SK-N-SH treated with all-trans-retinoic acid at 6 μM for 48 hours (cell line): ENCODE data around the gene AKT3.

Experiments used
- ARNTL ChIP-seq: fragments of 450-650 bp; formaldehyde crosslinking; IDR thresholded peaks from 2 replicates; pipeline ENCODE4 v1.5.0; 2020; ENCODE audit warnings: low read depth, mild to moderate bottlenecking, moderate library complexity, borderline replicate concordance
- BACH2 ChIP-seq: fragments of 250-450 bp; sonication (Bioruptor Pico); IDR thresholded peaks from 2 replicates; pipeline ENCODE4 v1.9.0; 2021; ENCODE audit warnings: mild to moderate bottlenecking, borderline replicate concordance
- ESRRG ChIP-seq: fragments of 250-450 bp; sonication (Bioruptor Pico); IDR thresholded peaks from 2 replicates; pipeline ENCODE4 v1.6.1; 2021; ENCODE audit warnings: mild to moderate bottlenecking
- PPARA ChIP-seq: fragments of 250-450 bp; sonication (Bioruptor Pico); IDR thresholded peaks from 2 replicates; pipeline ENCODE4 v1.5.0; 2020; ENCODE audit warnings: mild to moderate bottlenecking, borderline replicate concordance
- RARB ChIP-seq: fragments of 250-450 bp; sonication (Bioruptor Pico); IDR thresholded peaks from 2 replicates; pipeline ENCODE4 v1.8.0; 2021; ENCODE audit warnings: mild to moderate bottlenecking, moderate library complexity
- TCF4 ChIP-seq: fragments of 250-450 bp; sonication (Bioruptor Pico); IDR thresholded peaks from 2 replicates; pipeline ENCODE4 v1.8.0; 2021; ENCODE audit warnings: mild to moderate bottlenecking, moderate library complexity, borderline replicate concordance
- ZFP3 ChIP-seq: fragments of 250-450 bp; sonication (Bioruptor Pico); IDR thresholded peaks from 2 replicates; pipeline ENCODE4 v1.5.0; 2020; ENCODE audit warnings: mild to moderate bottlenecking, moderate library complexity
- ZNF8 ChIP-seq: fragments of 450-650 bp; formaldehyde crosslinking; IDR thresholded peaks from 2 replicates; pipeline ENCODE4 v1.5.0; 2020; ENCODE audit warnings: mild to moderate bottlenecking, moderate library complexity
- TF ChIP-seq, protein P1 (sequence below): fragments of 250-450 bp; sonication (Bioruptor Pico); IDR thresholded peaks from 2 replicates; pipeline ENCODE4 v1.5.0; 2020; ENCODE audit warnings: mild to moderate bottlenecking, moderate library complexity
- TF ChIP-seq, protein P2 (sequence below): fragments of 250-450 bp; sonication (Bioruptor Pico); IDR thresholded peaks from 2 replicates; pipeline ENCODE4 v1.5.1; 2020; ENCODE audit warnings: low read depth, mild to moderate bottlenecking, moderate library complexity

DNA sequence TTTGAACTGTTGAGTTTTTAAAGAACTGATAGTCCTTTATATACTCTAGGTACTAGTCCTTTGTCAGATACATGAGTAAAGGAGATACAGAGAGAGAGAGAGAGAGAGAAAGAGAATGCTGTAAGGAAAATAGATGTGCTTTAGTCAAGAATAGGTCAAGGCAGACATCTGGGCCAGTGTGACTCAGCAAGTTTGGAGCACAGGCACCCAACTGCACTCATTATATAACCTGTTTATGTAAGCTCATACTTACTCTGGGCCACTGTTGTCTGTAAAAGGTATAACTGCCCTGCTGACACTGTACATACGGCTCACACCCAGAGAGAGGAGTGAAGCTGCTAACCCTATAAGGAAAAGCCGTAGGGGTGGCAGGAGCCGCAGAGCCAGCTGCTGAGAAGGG lies 32.2 kb upstream of the AKT3 start:
- TF ChIP-seq ZFP3 (CRISPR knock-in tag), result no peak
- no peak for TF ChIP-seq ESRRG (CRISPR knock-in tag)
- no peak for TF ChIP-seq BACH2 (CRISPR knock-in tag)
- no peak for TF ChIP-seq ARNTL (CRISPR knock-in tag)
- no peak for TF ChIP-seq ZNF8 (CRISPR knock-in tag)
- TF ChIP-seq, protein P1, sequence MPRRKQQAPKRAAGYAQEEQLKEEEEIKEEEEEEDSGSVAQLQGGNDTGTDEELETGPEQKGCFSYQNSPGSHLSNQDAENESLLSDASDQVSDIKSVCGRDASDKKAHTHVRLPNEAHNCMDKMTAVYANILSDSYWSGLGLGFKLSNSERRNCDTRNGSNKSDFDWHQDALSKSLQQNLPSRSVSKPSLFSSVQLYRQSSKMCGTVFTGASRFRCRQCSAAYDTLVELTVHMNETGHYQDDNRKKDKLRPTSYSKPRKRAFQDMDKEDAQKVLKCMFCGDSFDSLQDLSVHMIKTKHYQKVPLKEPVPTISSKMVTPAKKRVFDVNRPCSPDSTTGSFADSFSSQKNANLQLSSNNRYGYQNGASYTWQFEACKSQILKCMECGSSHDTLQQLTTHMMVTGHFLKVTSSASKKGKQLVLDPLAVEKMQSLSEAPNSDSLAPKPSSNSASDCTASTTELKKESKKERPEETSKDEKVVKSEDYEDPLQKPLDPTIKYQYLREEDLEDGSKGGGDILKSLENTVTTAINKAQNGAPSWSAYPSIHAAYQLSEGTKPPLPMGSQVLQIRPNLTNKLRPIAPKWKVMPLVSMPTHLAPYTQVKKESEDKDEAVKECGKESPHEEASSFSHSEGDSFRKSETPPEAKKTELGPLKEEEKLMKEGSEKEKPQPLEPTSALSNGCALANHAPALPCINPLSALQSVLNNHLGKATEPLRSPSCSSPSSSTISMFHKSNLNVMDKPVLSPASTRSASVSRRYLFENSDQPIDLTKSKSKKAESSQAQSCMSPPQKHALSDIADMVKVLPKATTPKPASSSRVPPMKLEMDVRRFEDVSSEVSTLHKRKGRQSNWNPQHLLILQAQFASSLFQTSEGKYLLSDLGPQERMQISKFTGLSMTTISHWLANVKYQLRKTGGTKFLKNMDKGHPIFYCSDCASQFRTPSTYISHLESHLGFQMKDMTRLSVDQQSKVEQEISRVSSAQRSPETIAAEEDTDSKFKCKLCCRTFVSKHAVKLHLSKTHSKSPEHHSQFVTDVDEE, result no peak
- no peak for TF ChIP-seq PPARA
- TF ChIP-seq, protein P2, sequence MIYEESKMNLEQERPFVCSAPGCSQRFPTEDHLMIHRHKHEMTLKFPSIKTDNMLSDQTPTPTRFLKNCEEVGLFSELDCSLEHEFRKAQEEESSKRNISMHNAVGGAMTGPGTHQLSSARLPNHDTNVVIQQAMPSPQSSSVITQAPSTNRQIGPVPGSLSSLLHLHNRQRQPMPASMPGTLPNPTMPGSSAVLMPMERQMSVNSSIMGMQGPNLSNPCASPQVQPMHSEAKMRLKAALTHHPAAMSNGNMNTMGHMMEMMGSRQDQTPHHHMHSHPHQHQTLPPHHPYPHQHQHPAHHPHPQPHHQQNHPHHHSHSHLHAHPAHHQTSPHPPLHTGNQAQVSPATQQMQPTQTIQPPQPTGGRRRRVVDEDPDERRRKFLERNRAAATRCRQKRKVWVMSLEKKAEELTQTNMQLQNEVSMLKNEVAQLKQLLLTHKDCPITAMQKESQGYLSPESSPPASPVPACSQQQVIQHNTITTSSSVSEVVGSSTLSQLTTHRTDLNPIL, result no peak
- TF ChIP-seq RARB, result no peak
- TF ChIP-seq TCF4, result no peak
